PC-3 (cell line): ENCODE data around the gene MRPS7. TPM values are rescaled to one million over a fixed set of nuclear protein-coding genes. Genes with fewer than 3 reads are reported as not detected.

ENCODE experiments used
- ATAC-seq: fragments of 200-7000 bp; cut with Tn5 transposase; 2 replicates; pipeline ENCODE4 v1.9.1; 2020; ENCODE audit warnings: mild to moderate bottlenecking, moderate library complexity
- BruUV-seq: library from RNA; stranded (reverse); fragments of 400-500 nt; replicated peaks from 2 replicates; lab custom pipeline; 2021; lab: Mats Ljungman, UMichigan
- CTCF ChIA-PET: fragments of 300-600 bp; sonication (Branson Sonifier 250); formaldehyde crosslinking; loops from one replicate; lab custom pipeline; 2022; ENCODE audit warnings: antibody characterized with exemption; lab: Charles Lee
- POLR2A ChIA-PET: fragments of 300-600 bp; sonication (Branson Sonifier 250); formaldehyde crosslinking; loops from one replicate; lab custom pipeline; 2022; ENCODE audit warnings: antibody characterized with exemption; ENCODE audit not compliant: unreplicated experiment; lab: Charles Lee
- DNase-seq: peaks from one replicate; pipeline ENCODE4 v3.0.0-alpha.2; 2015
- H2AFZ ChIP-seq: fragments of 300-600 bp; sonication (generic); 2 replicates; pipeline ENCODE4 v1.6.0; 2016; ENCODE audit warnings: antibody characterized with exemption, low read length
- H3F3A ChIP-seq: fragments of 300-600 bp; sonication (generic); one replicate; pipeline ENCODE4 v1.6.0; 2017; ENCODE audit warnings: antibody characterized with exemption, low read length, control low read depth, mild to moderate bottlenecking; ENCODE audit not compliant: unreplicated experiment
- H3K27ac ChIP-seq: fragments of 300-600 bp; sonication (generic); 2 replicates; pipeline ENCODE4 v1.5.1; 2016; ENCODE audit warnings: mild to moderate bottlenecking, low read length
- H3K27me3 ChIP-seq: fragments of 300-600 bp; sonication (generic); 2 replicates; pipeline ENCODE4 v1.6.1; 2016; ENCODE audit warnings: low read length, mixed read lengths
- H3K36me3 ChIP-seq: fragments of 300-600 bp; sonication (generic); 2 replicates; pipeline ENCODE4 v1.6.1; 2016; ENCODE audit warnings: low read depth, mixed run types, low read length, mixed read lengths
- H3K4me1 ChIP-seq: fragments of 300-600 bp; sonication (generic); 2 replicates; pipeline ENCODE4 v1.5.1; 2016; ENCODE audit warnings: low read length; ENCODE audit not compliant: insufficient read depth
- H3K4me2 ChIP-seq: fragments of 300-600 bp; sonication (generic); 2 replicates; pipeline ENCODE4 v1.6.0; 2016; ENCODE audit warnings: low read length
- H3K4me3 ChIP-seq: fragments of 300-600 bp; sonication (generic); 2 replicates; pipeline ENCODE4 v1.5.1; 2016; ENCODE audit warnings: mild to moderate bottlenecking, low read length, mixed read lengths
- H3K79me2 ChIP-seq: fragments of 300-600 bp; sonication (generic); 2 replicates; pipeline ENCODE4 v1.6.1; 2017; ENCODE audit warnings: low read length, mixed read lengths
- H3K9ac ChIP-seq: fragments of 300-600 bp; sonication (generic); 2 replicates; pipeline ENCODE4 v1.6.0; 2016; ENCODE audit warnings: mild to moderate bottlenecking, low read length
- H3K9me2 ChIP-seq: fragments of 300-600 bp; sonication (generic); replicated peaks from 2 replicates; pipeline ENCODE4 v1.6.1; 2016; ENCODE audit warnings: mixed run types, low read length, mixed read lengths
- H3K9me3 ChIP-seq: fragments of 300-600 bp; sonication (generic); 2 replicates; pipeline ENCODE4 v1.6.1; 2016; ENCODE audit warnings: low read length, mixed read lengths
- H4K20me1 ChIP-seq: fragments of 300-600 bp; sonication (generic); 2 replicates; pipeline ENCODE4 v1.6.1; 2016; ENCODE audit warnings: low read length, mixed read lengths
- EZH2 ChIP-seq: fragments of 300-600 bp; sonication (generic); IDR thresholded peaks from one replicate; pipeline ENCODE4 v1.6.1; 2017; ENCODE audit warnings: antibody characterized with exemption, mild to moderate bottlenecking, low read length; ENCODE audit not compliant: unreplicated experiment
- EZH2phosphoT487 ChIP-seq: fragments of 300-600 bp; sonication (generic); IDR thresholded peaks from 2 replicates; pipeline ENCODE4 v1.6.1; 2018; ENCODE audit warnings: mild to moderate bottlenecking, antibody characterized with exemption, low read length, borderline replicate concordance
- intact Hi-C: fragments of 100-400 bp; cut with micrococcal nuclease; formaldehyde crosslinking; loops from 2 replicates; pipeline ENCODE4 v1.9.0; 2023
- total RNA-seq: library from RNA; depleted of rRNA; stranded (reverse); fragments of >200 nt; gene quantifications from 2 replicates; pipeline ENCODE4 v1.2.3, GENCODE V29; 2014; rRNA removed
- TF ChIP-seq, protein P1 (sequence below): fragments of 300-600 bp; sonication (generic); conservative IDR thresholded peaks from 2 replicates; pipeline ENCODE4 v1.5.1; 2017; ENCODE audit warnings: antibody characterized with exemption, low read depth, mild to moderate bottlenecking, low read length

MRPS7 gene
- total RNA-seq, 1 experiment from 2014 or later: 144 TPM

- CTCF ChIA-PET: interaction anchor here (0.6 kb wide), 1 partner anchor 188 kb away, joined by 3 read pairs; no protein-coding TSS in a partner anchor
- TF ChIP-seq, protein P1, sequence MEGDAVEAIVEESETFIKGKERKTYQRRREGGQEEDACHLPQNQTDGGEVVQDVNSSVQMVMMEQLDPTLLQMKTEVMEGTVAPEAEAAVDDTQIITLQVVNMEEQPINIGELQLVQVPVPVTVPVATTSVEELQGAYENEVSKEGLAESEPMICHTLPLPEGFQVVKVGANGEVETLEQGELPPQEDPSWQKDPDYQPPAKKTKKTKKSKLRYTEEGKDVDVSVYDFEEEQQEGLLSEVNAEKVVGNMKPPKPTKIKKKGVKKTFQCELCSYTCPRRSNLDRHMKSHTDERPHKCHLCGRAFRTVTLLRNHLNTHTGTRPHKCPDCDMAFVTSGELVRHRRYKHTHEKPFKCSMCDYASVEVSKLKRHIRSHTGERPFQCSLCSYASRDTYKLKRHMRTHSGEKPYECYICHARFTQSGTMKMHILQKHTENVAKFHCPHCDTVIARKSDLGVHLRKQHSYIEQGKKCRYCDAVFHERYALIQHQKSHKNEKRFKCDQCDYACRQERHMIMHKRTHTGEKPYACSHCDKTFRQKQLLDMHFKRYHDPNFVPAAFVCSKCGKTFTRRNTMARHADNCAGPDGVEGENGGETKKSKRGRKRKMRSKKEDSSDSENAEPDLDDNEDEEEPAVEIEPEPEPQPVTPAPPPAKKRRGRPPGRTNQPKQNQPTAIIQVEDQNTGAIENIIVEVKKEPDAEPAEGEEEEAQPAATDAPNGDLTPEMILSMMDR: no peak
- no peak for TF ChIP-seq EZH2phosphoT487
- no peak for TF ChIP-seq EZH2
- POLR2A ChIA-PET: no interaction called here
Observed at GRCh38 chr17:75313941-75314551, 52.4 kb downstream of the MRPS7 start.

GRCh38 chr17:75315541-75316243, 54.0 kb downstream of the MRPS7 start:
- Histone ChIP-seq H3K36me3 (peaks cover 11% of the 10 kb centered on the region; the same call in 1 of the 2 replicates), H3K27me3 (no peaks in the 10 kb centered on the region), H3K4me1 (no peaks in the 10 kb centered on the region), H2AFZ (no peak overlapping the region), H3K9me3 (no peaks in the 10 kb centered on the region), H3K4me3 (no peak overlapping the region), H3K27ac (no peak overlapping the region), H3K9ac (no peak overlapping the region), H3K9me2 (no peaks in the 10 kb centered on the region), H3K4me2 (no peak overlapping the region), H4K20me1 (no peaks in the 10 kb centered on the region), H3F3A (no peaks in the 10 kb centered on the region), H3K79me2 (no peaks in the 10 kb centered on the region)
- intact Hi-C loops: no loop called here
- ChIA-PET POLR2A (no interaction called here), CTCF (interaction anchor here (0.6 kb wide), 1 partner anchor 317 kb away, joined by 4 read pairs; no protein-coding TSS in a partner anchor)
- no TSS peak for BruUV-seq
- TF ChIP-seq EZH2 (no peak), EZH2phosphoT487 (no peak)
- TF ChIP-seq, protein P1: no peak
- DNase-seq: no peak
- peak; percentile 23; the same call in 1 of the 2 replicates for ATAC-seq

More at GRCh38 chr17:75313941-75314551, 52.4 kb downstream of the MRPS7 start:
- Histone ChIP-seq H3K9me2 (no peaks in the 10 kb centered on the region), H3K9me3 (no peaks in the 10 kb centered on the region), H3K9ac (no peak overlapping the region), H3K27me3 (no peaks in the 10 kb centered on the region), H2AFZ (no peak overlapping the region), H3K4me3 (no peak overlapping the region), H3K79me2 (no peaks in the 10 kb centered on the region), H3F3A (no peaks in the 10 kb centered on the region), H4K20me1 (no peaks in the 10 kb centered on the region), H3K27ac (no peak overlapping the region), H3K4me1 (no peaks in the 10 kb centered on the region), H3K36me3 (0 out of 2 replicates have a peak, but pooled peaks cover 2% of the 10 kb centered on the region), H3K4me2 (no peak overlapping the region)
- ATAC-seq: no peak
- BruUV-seq: no TSS peak
- DNase-seq: no peak
- intact Hi-C loops: no loop called here

Other genes starting within 250 kb of the MRPS7 start
- gene MRPL58, start 249.2 kb upstream of the MRPS7 start, total RNA-seq: 151 and 195 TPM in 2 replicates
- gene ATP5PD, start 214.9 kb upstream of the MRPS7 start, total RNA-seq: 361 and 374 TPM in 2 replicates
- gene KCTD2, start 214.7 kb upstream of the MRPS7 start, total RNA-seq: 23.8 and 28.0 TPM in 2 replicates
- gene SLC16A5, start 173.9 kb upstream of the MRPS7 start, total RNA-seq: 1.2 and 1.6 TPM in 2 replicates
- 17.0 and 17.3 TPM in 2 replicates for gene ARMC7, start 151.9 kb upstream of the MRPS7 start, total RNA-seq
- 116 and 131 TPM in 2 replicates for gene NT5C, start 130.1 kb upstream of the MRPS7 start, total RNA-seq
- 674 and 705 TPM in 2 replicates for gene JPT1, start 107.4 kb upstream of the MRPS7 start, total RNA-seq
- gene SUMO2, start 78.9 kb upstream of the MRPS7 start, total RNA-seq: 244 and 282 TPM in 2 replicates
- 91.5 and 95.6 TPM in 2 replicates for gene NUP85, start 56.2 kb upstream of the MRPS7 start, total RNA-seq
- 38.8 and 40.1 TPM in 2 replicates for gene GGA3, start 273 bp upstream of the MRPS7 start, total RNA-seq
- gene MIF4GD, start 9.4 kb downstream of the MRPS7 start, total RNA-seq: 30.8 and 42.3 TPM in 2 replicates
- gene SLC25A19, start 27.6 kb downstream of the MRPS7 start, total RNA-seq: 75.0 and 76.9 TPM in 2 replicates
- 224 and 282 TPM in 2 replicates for gene GRB2, start 143.8 kb downstream of the MRPS7 start, total RNA-seq
- gene TMEM94, start 194.8 kb downstream of the MRPS7 start, total RNA-seq: 45.6 and 88.3 TPM in 2 replicates